ENCODE data around the gene SPN. TPM values are rescaled to one million over a fixed set of nuclear protein-coding genes. Genes with fewer than 3 reads are reported as not detected.

The SPN gene
- total and polyA plus RNA-seq, 2 of the 4 experiments (the other 2 are of a cell fraction), result not detected

GRCh38 chr16:29668267-29668666, 5.2 kb downstream of the SPN start:
- TF ChIP-seq MAZ (IDR thresholded peaks at IDR 0.05; ENCODE audit: borderline replicate concordance, low read depth, low read length) (no peak), ELK1 (IDR thresholded peaks at IDR 0.05; ENCODE audit: borderline replicate concordance, low read depth, low read length) (no peak), RCOR1 (IDR thresholded peaks at IDR 0.05; ENCODE audit: insufficient replicate concordance, low read length) (no peak)
- no peak overlapping the region for H3K27ac ChIP-seq (ENCODE audit: insufficient read depth, low read length)
- no peak overlapping the region for H4K5ac ChIP-seq (ENCODE audit: low read depth, low read length)
- H2BK120ac ChIP-seq (ENCODE audit: low read depth, low read length), result no peak overlapping the region
- no peaks in the 10 kb centered on the region for H3K79me1 ChIP-seq (ENCODE audit: low read depth in 1 of 2, low read length in 2 of 2)
- no peak overlapping the region for H2AFZ ChIP-seq (replicated peaks; ENCODE audit: low read length, poor library complexity)
- H3K9me1 ChIP-seq (ENCODE audit: insufficient read depth, low read length), result peaks cover 2% of the 10 kb centered on the region; the same call in 1 of the 2 replicates
- H3K36me3 ChIP-seq (ENCODE audit: control insufficient read depth, insufficient read depth, low read length), result no peaks in the 10 kb centered on the region
- H2AK5ac ChIP-seq (ENCODE audit: low read depth, low read length), result no peak overlapping the region
- no peak overlapping the region for H3K18ac ChIP-seq (ENCODE audit: low read depth, low read length)
- no peak overlapping the region for H3K56ac ChIP-seq (ENCODE audit: extremely low read depth, insufficient read depth, low read length)
- H3K4me1 ChIP-seq (ENCODE audit: control insufficient read depth, insufficient read depth, low read length), result no peaks in the 10 kb centered on the region; the same call in 1 of the 2 replicates
- no peaks in the 10 kb centered on the region for H3K9me3 ChIP-seq (ENCODE audit: control insufficient read depth, insufficient read depth, low read length)
- no peak overlapping the region for H4K91ac ChIP-seq (ENCODE audit: insufficient read depth, low read depth, low read length)
- no peak overlapping the region for H2AK9ac ChIP-seq (replicated peaks; ENCODE audit: low read depth, low read length, poor library complexity)
- intact Hi-C loops (cut with micrococcal nuclease), result no loop called here
- H2BK5ac ChIP-seq (ENCODE audit: low read depth, low read length, poor library complexity, severe bottlenecking), result no peak overlapping the region
- H3K9ac ChIP-seq (ENCODE audit: low read depth, low read length), result no peak overlapping the region
- in situ Hi-C loops (cut with MboI; ENCODE audit: low sequenced_read_pairs), result no loop called here
- no peak overlapping the region for H4K8ac ChIP-seq (ENCODE audit: low read depth in 2 of 2, low read length in 2 of 2)
- no CpG with 5 or more reads among the region's 3 CpGs for WGBS, 2 experiments (ENCODE audit: extremely low coverage in 2 of 2, insufficient read length in 1 of 2)
- DNase-seq (no peak), ATAC-seq (ENCODE audit: low read depth) (no peak)
- no peak overlapping the region for H3K4me2 ChIP-seq (ENCODE audit: low read depth, low read length)
- H3K14ac ChIP-seq (replicated peaks; ENCODE audit: low read depth, low read length), result no peak overlapping the region
- no peak overlapping the region for H3K4ac ChIP-seq (ENCODE audit: low read depth, low read length)
- H3K27me3 ChIP-seq (ENCODE audit: control insufficient read depth, insufficient read depth, low read length), result peaks cover 12% of the 10 kb centered on the region; the same call in 1 of the 2 replicates
- CTCF ChIA-PET, result no interaction called here
- H3K23ac ChIP-seq (ENCODE audit: low read depth, low read length), result no peak overlapping the region
- H2BK15ac ChIP-seq (ENCODE audit: low read depth, low read length), result no peak overlapping the region
- dilution Hi-C loops (cut with HindIII; ENCODE audit: low sequenced_read_pairs, unreplicated experiment), result no loop called here
- BruUV-seq (replicated peaks), result no TSS peak
- H3K4me3 ChIP-seq (ENCODE audit: insufficient read depth, low read depth, low read length), result no peak overlapping the region
- no peak overlapping the region for H2BK20ac ChIP-seq (ENCODE audit: low read depth, low read length)
- no peaks in the 10 kb centered on the region for H4K20me1 ChIP-seq (ENCODE audit: insufficient read depth, low read length)
- POLR2A ChIA-PET (ENCODE audit: unreplicated experiment), result no interaction called here

Measured in IMR-90 (cell line).